ENCODE results near the gene UFC1. TPM values are rescaled to one million over a fixed set of nuclear protein-coding genes. Genes with fewer than 3 reads are reported as not detected.

Gene UFC1
- total and polyA plus RNA-seq, 2 of the 13 experiments (the other 11 are each of a cell fraction or from before 2014, with no cell fraction given), result 72.8 to 85.2 TPM

DNA sequence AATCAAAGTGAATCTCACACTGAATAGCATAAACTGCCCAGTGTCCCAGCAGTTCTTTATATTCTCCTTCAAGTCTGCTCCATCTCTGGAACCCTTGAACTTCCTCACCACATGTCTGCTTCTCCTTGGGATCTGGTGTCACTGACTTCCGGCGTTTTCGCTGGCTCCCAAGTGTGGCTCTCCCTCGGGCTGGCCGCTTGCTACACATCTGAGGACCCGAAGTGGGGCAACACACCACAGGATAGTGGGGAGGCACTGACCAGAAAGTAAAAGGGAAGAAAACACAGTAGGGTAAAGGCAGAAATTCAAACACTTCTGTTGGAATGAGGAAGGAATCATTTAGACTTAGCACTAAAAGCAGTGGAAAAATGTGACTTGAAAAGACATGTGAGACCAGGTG lies 30.8 kb upstream of the UFC1 start (continued):
- TF ChIP-seq, protein P1, sequence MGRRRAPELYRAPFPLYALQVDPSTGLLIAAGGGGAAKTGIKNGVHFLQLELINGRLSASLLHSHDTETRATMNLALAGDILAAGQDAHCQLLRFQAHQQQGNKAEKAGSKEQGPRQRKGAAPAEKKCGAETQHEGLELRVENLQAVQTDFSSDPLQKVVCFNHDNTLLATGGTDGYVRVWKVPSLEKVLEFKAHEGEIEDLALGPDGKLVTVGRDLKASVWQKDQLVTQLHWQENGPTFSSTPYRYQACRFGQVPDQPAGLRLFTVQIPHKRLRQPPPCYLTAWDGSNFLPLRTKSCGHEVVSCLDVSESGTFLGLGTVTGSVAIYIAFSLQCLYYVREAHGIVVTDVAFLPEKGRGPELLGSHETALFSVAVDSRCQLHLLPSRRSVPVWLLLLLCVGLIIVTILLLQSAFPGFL (CRISPR knock-in tag; IDR thresholded peaks at IDR 0.05), result no peak

DNA sequence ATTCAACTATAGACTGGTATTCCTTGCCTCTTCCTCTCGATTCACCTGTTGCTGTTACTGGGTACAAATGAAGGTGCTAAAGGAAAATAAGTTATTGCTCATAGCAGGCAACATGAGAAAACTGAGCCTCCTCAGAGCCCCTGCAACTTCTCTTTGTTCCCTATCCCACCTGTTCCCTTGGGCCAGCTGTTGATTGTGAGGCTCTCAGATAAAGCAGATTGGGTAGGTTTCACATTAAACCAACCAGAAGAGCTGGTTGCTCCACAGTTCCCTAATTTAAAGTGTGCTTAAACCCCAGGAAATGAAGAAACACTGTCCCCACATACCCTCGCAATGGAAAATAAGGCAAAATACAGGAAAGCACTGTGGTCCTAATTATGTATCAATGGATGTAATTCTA lies 26.1 kb upstream of the UFC1 start:
- no peak for FAIRE-seq
- intact Hi-C loops (cut with micrococcal nuclease; ENCODE audit: unreplicated experiment) (no loop called here), in situ Hi-C loops (cut with HindIII; ENCODE audit: extremely low pct_ligation_motif_present, low pct_unique_long_range_greater_than_20kb) (no loop called here)
- H3K79me2 ChIP-seq (ENCODE audit: insufficient read depth, low read length), result peaks cover 31% of the 10 kb centered on the region
- ATAC-seq, result no peak
- no peaks in the 10 kb centered on the region; a peak in 1 of 5 replicates for H3K27me3 ChIP-seq (ENCODE audit: control insufficient read depth in 1 of 2, insufficient read depth in 2 of 2, low read length in 2 of 2)
- peaks cover 20% of the 10 kb centered on the region for H3K4me1 ChIP-seq (ENCODE audit: insufficient read depth, low read length)
- H3K4me2 ChIP-seq (ENCODE audit: low read depth, low read length), result no peak overlapping the region
- no peak overlapping the region for H3K4me3 ChIP-seq (replicated peaks in 1 of 3; ENCODE audit: insufficient read depth in 1 of 3, low read depth in 2 of 3, low read length in 3 of 3)
- no peak for DNase-seq (ENCODE audit: low spot score)
- H3K27ac ChIP-seq (ENCODE audit: extremely low read length, insufficient read depth, low read length), result no peak overlapping the region
- no peak overlapping the region for H2AFZ ChIP-seq (ENCODE audit: low read length)
- 90% methylated on average over 2 of the region's 2 CpGs for WGBS (ENCODE audit: low lambda C conversion rate)
- no TSS peak for BruUV-seq (replicated peaks)
- no peaks in the 10 kb centered on the region for H3K9me3 ChIP-seq (ENCODE audit: low read length)
- no peak overlapping the region for H3K9ac ChIP-seq (ENCODE audit: insufficient read depth, low read depth, low read length)
- ChIA-PET CTCF (ENCODE audit: low intra/inter-chr PET ratio, low total read pairs) (no interaction called here), POLR2A (interaction anchor here (1.1 kb wide), 1 partner anchor 10 kb away, joined by 4 read pairs; the partner anchor contains the start of genes NIT1 and PFDN2)
- no peaks in the 10 kb centered on the region for H4K20me1 ChIP-seq (ENCODE audit: insufficient read depth, low read length)
- H3K36me3 ChIP-seq (replicated peaks in 1 of 2; ENCODE audit: control insufficient read depth in 1 of 2, insufficient read depth in 2 of 2, low read length in 2 of 2), result peaks cover 14 to 48% of the 10 kb centered on the region in 2 experiments; a peak in 4 of 5 replicates
- TF ChIP-seq PHF8 (CRISPR knock-in tag; IDR thresholded peaks at IDR 0.05), result no peak
- TF ChIP-seq GMEB1 (CRISPR knock-in tag; IDR thresholded peaks at IDR 0.05; ENCODE audit: borderline replicate concordance), result no peak
- TF ChIP-seq ZFP37 (CRISPR knock-in tag; IDR thresholded peaks at IDR 0.05; ENCODE audit: borderline replicate concordance), result no peak
- no peak for TF ChIP-seq PLRG1 (conservative IDR thresholded peaks at IDR 0.05)
- TF ChIP-seq, protein P2, sequence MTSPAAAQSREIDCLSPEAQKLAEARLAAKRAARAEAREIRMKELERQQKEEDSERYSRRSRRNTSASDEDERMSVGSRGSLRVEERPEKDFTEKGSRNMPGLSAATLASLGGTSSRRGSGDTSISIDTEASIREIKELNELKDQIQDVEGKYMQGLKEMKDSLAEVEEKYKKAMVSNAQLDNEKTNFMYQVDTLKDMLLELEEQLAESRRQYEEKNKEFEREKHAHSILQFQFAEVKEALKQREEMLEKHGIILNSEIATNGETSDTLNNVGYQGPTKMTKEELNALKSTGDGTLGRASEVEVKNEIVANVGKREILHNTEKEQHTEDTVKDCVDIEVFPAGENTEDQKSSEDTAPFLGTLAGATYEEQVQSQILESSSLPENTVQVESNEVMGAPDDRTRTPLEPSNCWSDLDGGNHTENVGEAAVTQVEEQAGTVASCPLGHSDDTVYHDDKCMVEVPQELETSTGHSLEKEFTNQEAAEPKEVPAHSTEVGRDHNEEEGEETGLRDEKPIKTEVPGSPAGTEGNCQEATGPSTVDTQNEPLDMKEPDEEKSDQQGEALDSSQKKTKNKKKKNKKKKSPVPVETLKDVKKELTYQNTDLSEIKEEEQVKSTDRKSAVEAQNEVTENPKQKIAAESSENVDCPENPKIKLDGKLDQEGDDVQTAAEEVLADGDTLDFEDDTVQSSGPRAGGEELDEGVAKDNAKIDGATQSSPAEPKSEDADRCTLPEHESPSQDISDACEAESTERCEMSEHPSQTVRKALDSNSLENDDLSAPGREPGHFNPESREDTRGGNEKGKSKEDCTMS (CRISPR knock-in tag; conservative IDR thresholded peaks at IDR 0.05), result no peak
- TF ChIP-seq MEF2D (CRISPR knock-in tag; IDR thresholded peaks at IDR 0.05), result no peak
- no peak for TF ChIP-seq CREB1 (IDR thresholded peaks at IDR 0.05)
- TF ChIP-seq CREB1 (CRISPR knock-in tag; IDR thresholded peaks at IDR 0.05), result no peak
- no peak for TF ChIP-seq ZXDC (CRISPR knock-in tag; IDR thresholded peaks at IDR 0.05)
- TF ChIP-seq, protein P3, sequence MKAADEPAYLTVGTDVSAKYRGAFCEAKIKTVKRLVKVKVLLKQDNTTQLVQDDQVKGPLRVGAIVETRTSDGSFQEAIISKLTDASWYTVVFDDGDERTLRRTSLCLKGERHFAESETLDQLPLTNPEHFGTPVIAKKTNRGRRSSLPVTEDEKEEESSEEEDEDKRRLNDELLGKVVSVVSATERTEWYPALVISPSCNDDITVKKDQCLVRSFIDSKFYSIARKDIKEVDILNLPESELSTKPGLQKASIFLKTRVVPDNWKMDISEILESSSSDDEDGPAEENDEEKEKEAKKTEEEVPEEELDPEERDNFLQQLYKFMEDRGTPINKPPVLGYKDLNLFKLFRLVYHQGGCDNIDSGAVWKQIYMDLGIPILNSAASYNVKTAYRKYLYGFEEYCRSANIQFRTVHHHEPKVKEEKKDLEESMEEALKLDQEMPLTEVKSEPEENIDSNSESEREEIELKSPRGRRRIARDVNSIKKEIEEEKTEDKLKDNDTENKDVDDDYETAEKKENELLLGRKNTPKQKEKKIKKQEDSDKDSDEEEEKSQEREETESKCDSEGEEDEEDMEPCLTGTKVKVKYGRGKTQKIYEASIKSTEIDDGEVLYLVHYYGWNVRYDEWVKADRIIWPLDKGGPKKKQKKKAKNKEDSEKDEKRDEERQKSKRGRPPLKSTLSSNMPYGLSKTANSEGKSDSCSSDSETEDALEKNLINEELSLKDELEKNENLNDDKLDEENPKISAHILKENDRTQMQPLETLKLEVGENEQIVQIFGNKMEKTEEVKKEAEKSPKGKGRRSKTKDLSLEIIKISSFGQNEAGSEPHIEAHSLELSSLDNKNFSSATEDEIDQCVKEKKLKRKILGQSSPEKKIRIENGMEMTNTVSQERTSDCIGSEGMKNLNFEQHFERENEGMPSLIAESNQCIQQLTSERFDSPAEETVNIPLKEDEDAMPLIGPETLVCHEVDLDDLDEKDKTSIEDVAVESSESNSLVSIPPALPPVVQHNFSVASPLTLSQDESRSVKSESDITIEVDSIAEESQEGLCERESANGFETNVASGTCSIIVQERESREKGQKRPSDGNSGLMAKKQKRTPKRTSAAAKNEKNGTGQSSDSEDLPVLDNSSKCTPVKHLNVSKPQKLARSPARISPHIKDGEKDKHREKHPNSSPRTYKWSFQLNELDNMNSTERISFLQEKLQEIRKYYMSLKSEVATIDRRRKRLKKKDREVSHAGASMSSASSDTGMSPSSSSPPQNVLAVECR (CRISPR knock-in tag; IDR thresholded peaks at IDR 0.05; ENCODE audit: borderline replicate concordance), result no peak

Data from HepG2 (cell line).